Measurements from ENCODE around the gene TAF5L.
"Not testable (repeated sequence)": the region's sequence is repeated elsewhere in the genome, so short reads cannot be mapped to it uniquely, and the experiment has no call there.

TAF5L gene

DNA sequence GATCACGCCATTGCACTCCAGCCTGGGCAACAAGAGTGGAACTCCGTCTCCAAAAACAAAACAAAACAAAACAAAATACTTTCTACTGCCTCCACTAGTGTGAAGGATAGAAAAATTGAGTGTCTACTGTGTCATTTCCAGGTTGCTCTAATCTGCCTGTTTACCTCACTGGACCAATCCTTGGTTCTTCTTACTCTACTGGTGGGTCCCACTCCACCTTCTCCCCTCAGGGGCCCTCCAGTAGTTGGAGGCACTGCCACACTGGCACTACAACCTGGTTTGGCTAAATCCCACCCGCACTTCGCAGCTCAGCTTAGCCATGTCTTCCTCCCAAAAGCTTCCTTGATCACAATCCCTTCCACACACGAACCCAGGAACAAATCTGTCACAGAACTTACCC lies 2.7 kb downstream of the TAF5L start:
- peak overlapping the region; percentile 87; the same call in 1 of the 2 replicates for H3K4me2 ChIP-seq

GRCh38 chr1:229622641-229623120 lies 3.2 kb downstream of the TAF5L start:
- not testable (repeated sequence) for H3K36me3 ChIP-seq (ENCODE audit: insufficient read depth); H3K4me2 ChIP-seq; H3K27me3 ChIP-seq (ENCODE audit: insufficient read depth, low read depth); H3K9ac ChIP-seq; H3K27ac ChIP-seq; H4K20me1 ChIP-seq (ENCODE audit: insufficient read depth); H2AFZ ChIP-seq (ENCODE audit: low read depth); H3K4me3 ChIP-seq (IDR thresholded peaks at IDR 0.05; ENCODE audit: insufficient read depth, low read depth, low read length)
- Histone ChIP-seq H3K4me1 (ENCODE audit: low read depth, poor library complexity, severe bottlenecking) (peaks cover 63% of the 10 kb centered on the region), H3K79me2 (ENCODE audit: insufficient read depth, low read depth) (peaks cover 92% of the 10 kb centered on the region)

More for the DNA sequence above, 2.7 kb downstream of the TAF5L start:
- Histone ChIP-seq H3K27ac (no peak overlapping the region), H3K27me3 (ENCODE audit: insufficient read depth, low read depth) (no peaks in the 10 kb centered on the region), H3K9ac (no peak overlapping the region), H3K36me3 (ENCODE audit: insufficient read depth) (no peaks in the 10 kb centered on the region), H3K79me2 (ENCODE audit: insufficient read depth, low read depth) (peaks cover 91% of the 10 kb centered on the region), H3K4me1 (ENCODE audit: low read depth, poor library complexity, severe bottlenecking) (peaks cover 66% of the 10 kb centered on the region), H2AFZ (ENCODE audit: low read depth) (no peak overlapping the region), H4K20me1 (ENCODE audit: insufficient read depth) (no peaks in the 10 kb centered on the region; the same call in 1 of the 2 replicates), H3K4me3 (IDR thresholded peaks at IDR 0.05; ENCODE audit: insufficient read depth, low read depth, low read length) (no peak overlapping the region)
- TF ChIP-seq, protein P1, sequence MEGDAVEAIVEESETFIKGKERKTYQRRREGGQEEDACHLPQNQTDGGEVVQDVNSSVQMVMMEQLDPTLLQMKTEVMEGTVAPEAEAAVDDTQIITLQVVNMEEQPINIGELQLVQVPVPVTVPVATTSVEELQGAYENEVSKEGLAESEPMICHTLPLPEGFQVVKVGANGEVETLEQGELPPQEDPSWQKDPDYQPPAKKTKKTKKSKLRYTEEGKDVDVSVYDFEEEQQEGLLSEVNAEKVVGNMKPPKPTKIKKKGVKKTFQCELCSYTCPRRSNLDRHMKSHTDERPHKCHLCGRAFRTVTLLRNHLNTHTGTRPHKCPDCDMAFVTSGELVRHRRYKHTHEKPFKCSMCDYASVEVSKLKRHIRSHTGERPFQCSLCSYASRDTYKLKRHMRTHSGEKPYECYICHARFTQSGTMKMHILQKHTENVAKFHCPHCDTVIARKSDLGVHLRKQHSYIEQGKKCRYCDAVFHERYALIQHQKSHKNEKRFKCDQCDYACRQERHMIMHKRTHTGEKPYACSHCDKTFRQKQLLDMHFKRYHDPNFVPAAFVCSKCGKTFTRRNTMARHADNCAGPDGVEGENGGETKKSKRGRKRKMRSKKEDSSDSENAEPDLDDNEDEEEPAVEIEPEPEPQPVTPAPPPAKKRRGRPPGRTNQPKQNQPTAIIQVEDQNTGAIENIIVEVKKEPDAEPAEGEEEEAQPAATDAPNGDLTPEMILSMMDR (conservative IDR thresholded peaks at IDR 0.05; ENCODE audit: low read depth, low read length) = no peak

- Histone ChIP-seq H3K9ac (no peak overlapping the region), H3K27ac (no peak overlapping the region), H3K36me3 (ENCODE audit: insufficient read depth) (no peaks in the 10 kb centered on the region), H4K20me1 (ENCODE audit: insufficient read depth) (no peaks in the 10 kb centered on the region; the same call in 1 of the 2 replicates), H3K27me3 (ENCODE audit: insufficient read depth, low read depth) (no peaks in the 10 kb centered on the region), H2AFZ (ENCODE audit: low read depth) (no peak overlapping the region), H3K4me1 (ENCODE audit: low read depth, poor library complexity, severe bottlenecking) (peaks cover 58% of the 10 kb centered on the region), H3K4me2 (0 out of 2 replicates have a peak overlapping the region, but pooled peaks have one; percentile 27), H3K79me2 (ENCODE audit: insufficient read depth, low read depth) (peaks cover 92% of the 10 kb centered on the region), H3K4me3 (IDR thresholded peaks at IDR 0.05; ENCODE audit: insufficient read depth, low read depth, low read length) (no peak overlapping the region)
- TF ChIP-seq, protein P1 (conservative IDR thresholded peaks at IDR 0.05; ENCODE audit: low read depth, low read length) = no peak
Measured at GRCh38 chr1:229621663-229622062, 4.3 kb downstream of the TAF5L start.

DNA sequence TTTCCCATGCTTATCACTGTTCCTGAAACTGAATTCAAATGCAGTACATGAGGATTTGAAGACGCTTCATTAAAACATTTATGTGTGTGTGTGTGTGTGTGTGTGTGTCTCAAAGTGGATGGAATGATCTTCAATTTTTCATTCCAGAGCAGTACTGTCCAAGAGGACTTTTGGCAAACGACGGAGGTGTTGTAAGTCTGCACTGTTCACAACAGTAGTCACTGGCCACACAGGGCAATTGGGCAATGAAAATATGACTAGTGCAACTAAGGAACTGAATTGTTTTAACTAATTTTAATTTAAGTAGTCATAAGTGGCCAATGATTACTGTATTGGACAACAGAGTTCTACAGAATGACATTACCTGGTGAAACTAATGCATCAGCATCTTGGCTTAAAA lies 5.0 kb downstream of the TAF5L start:
- H3K79me2 ChIP-seq (ENCODE audit: insufficient read depth, low read depth) = peaks cover 93% of the 10 kb centered on the region
- H3K27me3 ChIP-seq (ENCODE audit: insufficient read depth, low read depth) = no peaks in the 10 kb centered on the region
- H3K36me3 ChIP-seq (ENCODE audit: insufficient read depth) = no peaks in the 10 kb centered on the region
- H3K9ac ChIP-seq = no peak overlapping the region
- H3K4me2 ChIP-seq = peak overlapping the region; percentile 27; the same call in 1 of the 2 replicates
- H3K27ac ChIP-seq = no peak overlapping the region
- H3K4me3 ChIP-seq (IDR thresholded peaks at IDR 0.05; ENCODE audit: insufficient read depth, low read depth, low read length) = no peak overlapping the region
- TF ChIP-seq, protein P1 (conservative IDR thresholded peaks at IDR 0.05; ENCODE audit: low read depth, low read length) = no peak
- no peaks in the 10 kb centered on the region; the same call in 1 of the 2 replicates for H4K20me1 ChIP-seq (ENCODE audit: insufficient read depth)
- peaks cover 58% of the 10 kb centered on the region for H3K4me1 ChIP-seq (ENCODE audit: low read depth, poor library complexity, severe bottlenecking)
- H2AFZ ChIP-seq (ENCODE audit: low read depth) = no peak overlapping the region

DNA sequence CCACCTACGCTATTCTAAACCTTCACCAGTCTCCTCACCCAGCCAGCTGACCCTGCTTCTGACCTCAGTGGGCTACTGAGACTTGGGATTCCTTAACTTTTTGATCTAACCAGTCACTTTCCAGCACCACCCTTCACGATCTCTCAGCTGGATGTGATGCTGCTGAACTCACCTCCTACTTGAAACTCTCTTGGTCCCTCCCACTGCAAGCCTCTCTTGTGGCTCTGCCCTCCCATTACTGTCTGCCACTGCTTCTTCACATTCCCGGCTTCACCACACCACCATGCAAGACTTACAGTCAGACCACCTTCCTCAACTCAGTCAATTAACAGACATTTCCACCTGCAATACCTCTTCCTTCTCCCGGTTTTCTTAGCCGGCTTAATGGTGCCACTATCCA lies 6.3 kb downstream of the TAF5L start:
- H3K9ac ChIP-seq = no peak overlapping the region
- peaks cover 56% of the 10 kb centered on the region for H3K4me1 ChIP-seq (ENCODE audit: low read depth, poor library complexity, severe bottlenecking)
- peaks cover 94% of the 10 kb centered on the region for H3K79me2 ChIP-seq (ENCODE audit: insufficient read depth, low read depth)
- H3K4me3 ChIP-seq (IDR thresholded peaks at IDR 0.05; ENCODE audit: insufficient read depth, low read depth, low read length) = peak overlapping the region; percentile 22
- no peak overlapping the region for H2AFZ ChIP-seq (ENCODE audit: low read depth)
- H4K20me1 ChIP-seq (ENCODE audit: insufficient read depth) = no peaks in the 10 kb centered on the region; the same call in 1 of the 2 replicates
- no peaks in the 10 kb centered on the region for H3K27me3 ChIP-seq (ENCODE audit: insufficient read depth, low read depth)
- H3K27ac ChIP-seq = no peak overlapping the region
- H3K4me2 ChIP-seq = peak overlapping the region; percentile 36; the same call in 1 of the 2 replicates
- no peaks in the 10 kb centered on the region for H3K36me3 ChIP-seq (ENCODE audit: insufficient read depth)
- TF ChIP-seq, protein P1 (conservative IDR thresholded peaks at IDR 0.05; ENCODE audit: low read depth, low read length) = no peak
